Neural cell (in vitro differentiated cells): ENCODE results near the gene UGT1A3. TPM values are rescaled to one million over a fixed set of nuclear protein-coding genes. Genes with fewer than 3 reads are reported as not detected.

Experiments used
- H2AFZ ChIP-seq: fragments of 200-600, 300-800 bp; sonication (generic), shearing (Covaris generic); 2 replicates; pipeline ENCODE4 v1.6.0; 2014; ENCODE audit warnings: low read depth, mild to moderate bottlenecking, antibody characterized with exemption, low read length, moderate library complexity
- H3F3A ChIP-seq: fragments of 200-600 bp; shearing (Covaris generic); 2 replicates; pipeline ENCODE4 v1.6.1; 2016; ENCODE audit warnings: mild to moderate bottlenecking, moderate library complexity, mixed read lengths, antibody characterized with exemption, low read length; ENCODE audit not compliant: insufficient read depth, poor library complexity, severe bottlenecking
- H3K27ac ChIP-seq: fragments of 200-600, 300-800 bp; sonication (generic), shearing (Covaris generic); 2 replicates; pipeline ENCODE4 v1.5.1; 2014; ENCODE audit warnings: mild to moderate bottlenecking, low read length, moderate library complexity
- H3K27me3 ChIP-seq: fragments of 300-800, 200-600 bp; sonication (generic), shearing (Covaris generic); 2 replicates; pipeline ENCODE4 v1.6.0; 2014; ENCODE audit warnings: mild to moderate bottlenecking, low read depth, low read length, moderate library complexity; ENCODE audit not compliant: insufficient read depth
- H3K36me3 ChIP-seq: fragments of 300-800, 200-600 bp; sonication (generic), shearing (Covaris generic); 2 replicates; pipeline ENCODE4 v1.5.1; 2014; ENCODE audit warnings: mild to moderate bottlenecking, antibody characterized with exemption, low read length, moderate library complexity; ENCODE audit not compliant: insufficient read depth
- H3K4me2 ChIP-seq: fragments of 300-800, 200-600 bp; sonication (generic), shearing (Covaris generic); 2 replicates; pipeline ENCODE4 v1.6.0; 2014; ENCODE audit warnings: mild to moderate bottlenecking, low read length
- H3K4me3 ChIP-seq: fragments of 300-800, 200-600 bp; sonication (generic), shearing (Covaris generic); 2 replicates; pipeline ENCODE4 v1.5.1; 2014; ENCODE audit warnings: mild to moderate bottlenecking, low read length, moderate library complexity
- H3K79me2 ChIP-seq: fragments of 200-600 bp; shearing (Covaris generic); replicated peaks from 2 replicates; pipeline ENCODE4 v1.6.0; 2014; ENCODE audit warnings: mild to moderate bottlenecking, low read length, moderate library complexity; ENCODE audit not compliant: insufficient read depth
- H3K9ac ChIP-seq: fragments of 300-800, 200-600 bp; sonication (generic), shearing (Covaris generic); 2 replicates; pipeline ENCODE4 v1.6.1; 2016; ENCODE audit warnings: mild to moderate bottlenecking, low read length, mixed read lengths
- H3K9me2 ChIP-seq: fragments of 200-600 bp; shearing (Covaris generic); 2 replicates; pipeline ENCODE4 v1.6.1; 2016; ENCODE audit warnings: mild to moderate bottlenecking, low read length, mixed read lengths; ENCODE audit not compliant: insufficient read depth
- H3K9me3 ChIP-seq: fragments of 200-600, 300-800 bp; sonication (generic), shearing (Covaris generic); 2 replicates; pipeline ENCODE4 v1.6.1; 2016; ENCODE audit warnings: mild to moderate bottlenecking, mixed run types, low read length, moderate library complexity, mixed read lengths
- H4K20me1 ChIP-seq: fragments of 200-600 bp; shearing (Covaris generic); 2 replicates; pipeline ENCODE4 v1.6.1; 2016; ENCODE audit warnings: mild to moderate bottlenecking, mixed run types; ENCODE audit not compliant: insufficient read depth
- EP300 ChIP-seq: fragments of 450-650 bp; conservative IDR thresholded peaks from 2 replicates; pipeline ENCODE4 v1.6.1; 2014; ENCODE audit warnings: antibody characterized with exemption, mild to moderate bottlenecking, moderate library complexity; ENCODE audit not compliant: poor library complexity, severe bottlenecking
- EZH2 ChIP-seq: fragments of 200-600, 300-800 bp; shearing (Covaris generic), sonication (generic); IDR thresholded peaks from 2 replicates; pipeline ENCODE4 v1.6.1; 2014; ENCODE audit warnings: antibody characterized with exemption, low read length, borderline replicate concordance, mild to moderate bottlenecking; ENCODE audit not compliant: insufficient read depth, poor library complexity, severe bottlenecking
- MXI1 ChIP-seq: fragments of 450-650 bp; conservative IDR thresholded peaks from 2 replicates; pipeline ENCODE4 v1.6.1; 2014; ENCODE audit warnings: antibody characterized with exemption, mild to moderate bottlenecking; ENCODE audit not compliant: poor library complexity, severe bottlenecking
- POLR2AphosphoS5 ChIP-seq: IDR thresholded peaks from 2 replicates; pipeline ENCODE4 v1.6.1; 2012
- RAD21 ChIP-seq: fragments of 450-650 bp; conservative IDR thresholded peaks from 2 replicates; pipeline ENCODE4 v1.6.1; 2014; ENCODE audit warnings: antibody characterized with exemption, mild to moderate bottlenecking, moderate library complexity
- SMC3 ChIP-seq: fragments of 450-650 bp; conservative IDR thresholded peaks from 2 replicates; pipeline ENCODE4 v1.6.1; 2014; ENCODE audit warnings: antibody characterized with exemption, mild to moderate bottlenecking, moderate library complexity; ENCODE audit not compliant: poor library complexity
- TAF1 ChIP-seq: IDR thresholded peaks from 2 replicates; pipeline ENCODE4 v1.6.1; 2012; ENCODE audit warnings: low read depth
- polyA plus RNA-seq: library from polyadenylated mRNA; depleted of rRNA; stranded (reverse); fragments of >200 nt; gene quantifications from 2 replicates; pipeline ENCODE4 v1.2.3, GENCODE V29; 2014
- TF ChIP-seq, protein P1 (sequence below): IDR thresholded peaks from 2 replicates; pipeline ENCODE4 v1.6.1; 2012; ENCODE audit warnings: borderline replicate concordance
- TF ChIP-seq, protein P2 (sequence below): fragments of 450-650 bp; IDR thresholded peaks from 2 replicates; pipeline ENCODE4 v1.5.1; 2014; ENCODE audit warnings: antibody characterized with exemption, mild to moderate bottlenecking, moderate library complexity; ENCODE audit not compliant: poor library complexity, severe bottlenecking

Gene UGT1A3
- polyA plus RNA-seq, 1 donor from 2014 or later, result not detected

GRCh38 chr2:233684640-233685039 lies 44.2 kb upstream of the UGT1A3 start:
- Histone ChIP-seq H3K27me3 (no peaks in the 10 kb centered on the region), H3K79me2 (no peaks in the 10 kb centered on the region), H3K9me2 (no peaks in the 10 kb centered on the region)

DNA sequence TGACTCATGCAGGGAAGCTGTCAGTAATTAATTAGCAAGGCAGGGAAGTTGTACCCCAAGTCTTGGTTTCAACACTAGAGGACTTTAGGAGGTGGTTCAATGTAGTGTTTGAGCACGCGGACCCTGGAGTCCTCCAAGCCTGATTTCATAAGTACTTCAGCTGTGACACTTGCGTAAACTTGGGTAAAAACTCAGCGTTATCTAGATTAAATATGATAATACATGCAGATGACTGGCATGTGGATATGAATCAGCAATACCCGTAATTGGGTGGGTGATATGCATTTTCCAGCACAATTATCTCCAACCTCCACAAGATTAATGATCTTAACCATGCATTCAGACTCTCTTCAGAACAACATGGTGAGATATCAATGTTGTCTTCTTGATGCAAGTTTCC lies 41.9 kb upstream of the UGT1A3 start:
- no peaks in the 10 kb centered on the region for H3K79me2 ChIP-seq
- no peak overlapping the region for H2AFZ ChIP-seq
- H4K20me1 ChIP-seq, result no peaks in the 10 kb centered on the region
- H3K4me3 ChIP-seq, result no peak overlapping the region
- H3K9me2 ChIP-seq, result no peaks in the 10 kb centered on the region
- H3K36me3 ChIP-seq, result no peaks in the 10 kb centered on the region
- H3F3A ChIP-seq, result no peaks in the 10 kb centered on the region
- no peak for TF ChIP-seq EZH2
- TF ChIP-seq MXI1, result no peak
- no peak for TF ChIP-seq EP300
- TF ChIP-seq, protein P1, sequence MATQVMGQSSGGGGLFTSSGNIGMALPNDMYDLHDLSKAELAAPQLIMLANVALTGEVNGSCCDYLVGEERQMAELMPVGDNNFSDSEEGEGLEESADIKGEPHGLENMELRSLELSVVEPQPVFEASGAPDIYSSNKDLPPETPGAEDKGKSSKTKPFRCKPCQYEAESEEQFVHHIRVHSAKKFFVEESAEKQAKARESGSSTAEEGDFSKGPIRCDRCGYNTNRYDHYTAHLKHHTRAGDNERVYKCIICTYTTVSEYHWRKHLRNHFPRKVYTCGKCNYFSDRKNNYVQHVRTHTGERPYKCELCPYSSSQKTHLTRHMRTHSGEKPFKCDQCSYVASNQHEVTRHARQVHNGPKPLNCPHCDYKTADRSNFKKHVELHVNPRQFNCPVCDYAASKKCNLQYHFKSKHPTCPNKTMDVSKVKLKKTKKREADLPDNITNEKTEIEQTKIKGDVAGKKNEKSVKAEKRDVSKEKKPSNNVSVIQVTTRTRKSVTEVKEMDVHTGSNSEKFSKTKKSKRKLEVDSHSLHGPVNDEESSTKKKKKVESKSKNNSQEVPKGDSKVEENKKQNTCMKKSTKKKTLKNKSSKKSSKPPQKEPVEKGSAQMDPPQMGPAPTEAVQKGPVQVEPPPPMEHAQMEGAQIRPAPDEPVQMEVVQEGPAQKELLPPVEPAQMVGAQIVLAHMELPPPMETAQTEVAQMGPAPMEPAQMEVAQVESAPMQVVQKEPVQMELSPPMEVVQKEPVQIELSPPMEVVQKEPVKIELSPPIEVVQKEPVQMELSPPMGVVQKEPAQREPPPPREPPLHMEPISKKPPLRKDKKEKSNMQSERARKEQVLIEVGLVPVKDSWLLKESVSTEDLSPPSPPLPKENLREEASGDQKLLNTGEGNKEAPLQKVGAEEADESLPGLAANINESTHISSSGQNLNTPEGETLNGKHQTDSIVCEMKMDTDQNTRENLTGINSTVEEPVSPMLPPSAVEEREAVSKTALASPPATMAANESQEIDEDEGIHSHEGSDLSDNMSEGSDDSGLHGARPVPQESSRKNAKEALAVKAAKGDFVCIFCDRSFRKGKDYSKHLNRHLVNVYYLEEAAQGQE, result no peak
- no peak for TF ChIP-seq SMC3
- no peak for TF ChIP-seq POLR2AphosphoS5
- TF ChIP-seq, protein P2, sequence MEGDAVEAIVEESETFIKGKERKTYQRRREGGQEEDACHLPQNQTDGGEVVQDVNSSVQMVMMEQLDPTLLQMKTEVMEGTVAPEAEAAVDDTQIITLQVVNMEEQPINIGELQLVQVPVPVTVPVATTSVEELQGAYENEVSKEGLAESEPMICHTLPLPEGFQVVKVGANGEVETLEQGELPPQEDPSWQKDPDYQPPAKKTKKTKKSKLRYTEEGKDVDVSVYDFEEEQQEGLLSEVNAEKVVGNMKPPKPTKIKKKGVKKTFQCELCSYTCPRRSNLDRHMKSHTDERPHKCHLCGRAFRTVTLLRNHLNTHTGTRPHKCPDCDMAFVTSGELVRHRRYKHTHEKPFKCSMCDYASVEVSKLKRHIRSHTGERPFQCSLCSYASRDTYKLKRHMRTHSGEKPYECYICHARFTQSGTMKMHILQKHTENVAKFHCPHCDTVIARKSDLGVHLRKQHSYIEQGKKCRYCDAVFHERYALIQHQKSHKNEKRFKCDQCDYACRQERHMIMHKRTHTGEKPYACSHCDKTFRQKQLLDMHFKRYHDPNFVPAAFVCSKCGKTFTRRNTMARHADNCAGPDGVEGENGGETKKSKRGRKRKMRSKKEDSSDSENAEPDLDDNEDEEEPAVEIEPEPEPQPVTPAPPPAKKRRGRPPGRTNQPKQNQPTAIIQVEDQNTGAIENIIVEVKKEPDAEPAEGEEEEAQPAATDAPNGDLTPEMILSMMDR, result no peak
- no peak for TF ChIP-seq TAF1
- no peak overlapping the region for H3K27ac ChIP-seq
- H3K9me3 ChIP-seq, result no peaks in the 10 kb centered on the region
- no peak overlapping the region for H3K9ac ChIP-seq
- H3K27me3 ChIP-seq, result no peaks in the 10 kb centered on the region
- no peak overlapping the region for H3K4me2 ChIP-seq

More at GRCh38 chr2:233684640-233685039, 44.2 kb upstream of the UGT1A3 start:
- no peaks in the 10 kb centered on the region for H4K20me1 ChIP-seq
- no peaks in the 10 kb centered on the region for H3F3A ChIP-seq
- no peak overlapping the region for H3K9ac ChIP-seq
- no peak overlapping the region for H3K4me2 ChIP-seq
- H3K4me3 ChIP-seq, result no peak overlapping the region
- H2AFZ ChIP-seq, result no peak overlapping the region
- no peak overlapping the region for H3K27ac ChIP-seq
- TF ChIP-seq, protein P2, result no peak
- TF ChIP-seq TAF1 (no peak), EP300 (no peak), MXI1 (no peak), SMC3 (no peak), EZH2 (no peak), POLR2AphosphoS5 (no peak), RAD21 (no peak)
- TF ChIP-seq, protein P1, result no peak
- H3K36me3 ChIP-seq, result no peaks in the 10 kb centered on the region
- no peaks in the 10 kb centered on the region for H3K9me3 ChIP-seq
